NCI-H2081 treated with DMSO at 0.1 percent for 48 hours (cell line): Measurements from ENCODE around the gene KCNC4.

Experiments
- DNase-seq: peaks from one replicate; lab custom pipeline; 2025; lab: John Stamatoyannopoulos, UW

KCNC4 gene

DNA sequence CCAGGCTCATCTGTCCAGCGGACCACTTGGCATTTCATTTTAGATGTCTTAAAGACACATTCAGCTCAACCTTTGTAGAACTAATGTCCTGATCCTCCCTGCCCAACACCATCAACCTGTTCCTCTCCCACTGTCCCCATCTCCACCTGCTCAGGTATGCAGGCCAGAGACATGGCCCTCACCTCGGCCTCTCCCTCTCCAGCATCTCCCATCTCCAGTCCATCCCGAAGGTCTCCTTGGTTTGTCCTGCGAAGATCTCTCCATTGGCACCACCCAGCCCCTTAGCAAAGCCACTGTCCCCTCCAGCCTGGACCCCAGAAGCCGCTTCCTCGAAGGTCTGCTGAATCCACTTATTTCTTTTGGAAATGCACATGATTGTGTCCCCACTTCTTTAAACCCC is 20.9 kb upstream of the KCNC4 start:
- DNase-seq, result no peak

DNA sequence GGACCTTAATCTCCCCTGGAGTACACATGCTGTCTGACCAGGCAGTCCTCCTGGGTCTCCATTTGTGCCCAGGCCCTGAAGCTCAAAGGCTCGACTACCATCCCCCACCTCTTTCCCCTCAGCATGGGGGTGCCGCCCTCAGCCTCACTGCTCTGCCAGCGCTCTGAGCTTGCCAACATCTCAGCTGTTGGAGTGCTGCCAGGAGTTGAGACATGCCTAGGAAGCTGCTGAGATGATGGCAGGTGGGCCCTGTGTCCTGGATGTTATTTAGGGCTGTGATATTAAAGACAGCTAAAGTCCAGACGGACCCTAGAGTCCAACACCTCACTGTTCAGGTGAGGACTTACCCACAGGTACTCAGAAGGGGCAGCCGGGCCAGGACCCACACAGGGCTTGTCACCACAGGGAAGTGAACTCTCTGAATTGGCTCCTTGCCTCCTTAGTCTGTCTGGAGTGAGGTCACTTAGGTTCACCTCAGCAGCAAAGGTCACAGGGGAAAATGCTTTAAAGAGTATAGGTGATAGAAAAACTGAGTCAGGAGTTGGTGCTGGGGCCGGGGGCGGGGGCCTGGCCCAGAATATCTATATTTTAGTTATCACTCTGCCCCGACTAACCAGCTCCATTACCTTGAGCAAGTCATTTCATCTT is 19.7 kb upstream of the KCNC4 start:
- DNase-seq, result no peak

DNA sequence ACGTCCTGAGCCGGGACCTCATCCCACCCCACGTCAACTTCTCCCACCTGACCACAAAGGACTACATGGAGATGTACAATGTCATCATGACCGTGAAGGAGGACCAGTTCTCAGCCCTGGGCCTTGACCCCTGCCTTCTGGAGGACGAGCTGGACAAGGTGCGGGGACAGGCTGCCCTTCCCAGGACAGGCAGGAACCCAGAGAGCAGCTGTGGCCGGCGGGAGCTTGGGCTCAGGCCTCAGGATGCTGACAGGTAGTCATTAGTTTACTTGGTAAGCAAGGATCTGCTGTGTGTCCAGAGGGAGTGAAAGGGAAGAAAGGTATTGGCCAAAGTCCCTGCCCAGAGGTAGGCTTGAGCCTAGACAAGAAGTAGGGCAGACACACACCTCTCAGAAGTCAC is 17.6 kb upstream of the KCNC4 start:
- DNase-seq, result no peak

DNA sequence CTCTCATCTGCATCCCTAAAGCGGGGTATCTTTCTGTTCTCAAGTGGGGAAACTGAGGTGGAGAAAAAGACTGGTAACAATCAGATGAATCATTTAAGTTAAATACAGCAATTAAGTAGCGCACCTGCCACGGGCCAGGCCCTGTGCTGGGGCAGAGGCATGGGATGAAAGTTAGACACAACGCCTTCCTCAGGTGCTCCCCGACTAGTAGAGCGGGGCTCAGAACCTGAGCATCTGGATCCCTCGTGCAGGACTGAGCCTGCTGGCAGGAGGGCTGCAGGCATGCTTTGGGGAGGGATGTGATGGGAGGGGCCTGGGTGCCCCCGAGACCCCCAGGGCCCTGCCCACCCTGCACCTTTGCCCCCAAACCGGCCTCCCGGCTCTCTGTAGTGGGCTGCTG is 14.9 kb upstream of the KCNC4 start:
- no peak for DNase-seq

DNA sequence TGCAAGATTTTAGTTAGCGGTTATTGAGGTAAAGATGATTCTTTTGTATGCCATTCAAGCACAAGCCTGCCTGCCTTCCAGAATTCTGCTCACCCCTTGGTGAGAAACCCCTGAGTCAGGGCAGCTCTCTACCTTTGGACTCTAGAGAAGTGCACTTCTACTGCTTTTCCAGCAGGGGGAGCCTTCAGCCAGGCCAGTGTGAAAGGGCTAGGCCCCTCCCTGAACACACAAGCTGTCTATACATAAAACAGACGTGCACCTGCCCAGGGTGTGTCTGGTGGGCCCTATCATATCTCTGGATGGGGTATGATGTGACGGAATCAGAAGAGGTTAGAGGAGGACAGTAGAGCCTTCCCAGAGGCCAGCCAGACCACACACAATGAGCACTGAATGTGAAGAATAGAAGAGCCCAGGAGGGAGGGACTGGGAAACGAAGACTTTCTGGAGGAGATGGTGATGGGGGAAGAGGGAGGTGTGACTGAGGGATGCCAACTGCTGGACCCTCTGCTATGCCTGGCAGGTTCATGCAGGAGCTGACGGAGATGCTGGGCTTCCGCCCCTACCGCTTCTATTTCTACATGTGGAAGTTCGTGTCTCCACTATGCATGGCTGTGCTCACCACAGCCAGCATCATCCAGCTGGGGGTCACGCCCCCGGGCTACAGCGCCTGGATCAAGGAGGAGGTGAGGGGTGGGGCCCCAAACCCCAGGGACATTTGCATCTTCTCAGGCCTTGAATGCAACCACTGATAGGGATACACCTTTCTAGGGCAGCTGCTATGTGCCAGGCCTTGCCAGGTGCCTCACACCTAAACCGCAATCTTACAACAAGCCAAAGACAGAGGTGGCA is 13.0 kb upstream of the KCNC4 start:
- no peak for DNase-seq

DNA sequence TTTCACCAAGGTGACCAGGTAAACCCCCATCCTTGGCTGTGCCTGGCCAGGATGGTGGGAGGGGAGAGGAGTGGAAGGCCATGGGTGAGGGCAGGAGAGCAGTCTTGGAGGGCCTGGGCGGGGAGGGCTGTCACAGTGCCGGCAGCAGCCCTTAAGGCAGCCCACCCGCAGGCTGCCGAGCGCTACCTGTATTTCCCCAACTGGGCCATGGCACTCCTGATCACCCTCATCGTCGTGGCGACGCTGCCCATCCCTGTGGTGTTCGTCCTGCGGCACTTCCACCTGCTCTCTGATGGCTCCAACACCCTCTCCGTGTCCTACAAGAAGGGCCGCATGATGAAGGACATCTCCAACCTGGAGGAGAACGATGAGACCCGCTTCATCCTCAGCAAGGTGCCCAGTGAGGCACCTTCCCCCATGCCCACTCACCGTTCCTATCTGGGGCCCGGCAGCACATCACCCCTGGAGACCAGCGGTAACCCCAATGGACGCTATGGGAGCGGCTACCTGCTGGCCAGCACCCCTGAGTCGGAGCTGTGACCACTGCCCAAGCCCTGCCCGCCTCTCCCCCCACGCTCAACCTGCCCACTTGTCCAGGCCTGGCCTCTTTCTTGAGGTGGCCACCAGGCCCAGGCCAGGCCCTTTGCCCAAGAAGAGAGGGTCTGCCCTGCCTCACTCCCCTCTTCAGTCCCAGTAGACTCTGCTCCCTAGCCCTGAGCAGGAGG is 12.0 kb upstream of the KCNC4 start:
- DNase-seq, result no peak

DNA sequence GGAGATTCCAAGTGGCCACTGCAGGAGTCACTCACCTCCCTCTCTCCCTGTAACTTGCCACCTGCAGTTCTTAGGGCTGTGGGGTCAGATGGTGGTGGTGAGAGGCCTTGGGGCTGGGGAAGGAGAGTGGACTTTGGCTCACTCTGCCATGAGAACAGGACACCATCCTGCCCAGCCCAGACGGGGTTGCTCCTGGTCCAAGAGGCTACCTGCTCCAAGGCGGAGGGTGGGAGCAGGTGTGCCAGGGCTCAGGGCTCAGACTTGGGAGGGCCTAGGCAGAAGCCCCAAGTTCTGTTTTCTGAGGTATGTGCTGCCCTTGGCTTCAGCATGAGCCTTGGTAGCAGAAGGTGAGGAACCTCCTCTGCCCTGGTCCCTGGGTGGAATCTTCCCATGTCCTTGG is 11.4 kb upstream of the KCNC4 start:
- DNase-seq, result no peak

DNA sequence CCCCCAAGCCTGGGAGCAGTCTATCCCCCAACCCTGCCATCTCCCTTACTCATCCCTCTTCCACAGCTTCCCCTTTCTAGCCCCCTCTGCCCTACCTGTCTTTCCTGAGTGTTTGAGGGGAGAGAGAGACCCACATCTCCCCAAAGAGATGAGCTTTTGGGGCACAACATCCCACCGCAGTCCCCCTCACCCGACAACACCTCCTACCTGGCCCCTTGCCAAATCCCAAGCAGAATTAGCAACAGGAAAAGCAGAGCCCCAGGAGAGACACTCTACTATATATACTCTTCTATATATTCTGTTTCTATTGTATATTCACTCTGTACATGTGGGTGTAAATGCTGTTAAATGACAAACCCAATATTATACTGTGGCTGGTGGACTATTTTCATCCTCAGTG is 9.9 kb upstream of the KCNC4 start:
- no peak for DNase-seq

DNA sequence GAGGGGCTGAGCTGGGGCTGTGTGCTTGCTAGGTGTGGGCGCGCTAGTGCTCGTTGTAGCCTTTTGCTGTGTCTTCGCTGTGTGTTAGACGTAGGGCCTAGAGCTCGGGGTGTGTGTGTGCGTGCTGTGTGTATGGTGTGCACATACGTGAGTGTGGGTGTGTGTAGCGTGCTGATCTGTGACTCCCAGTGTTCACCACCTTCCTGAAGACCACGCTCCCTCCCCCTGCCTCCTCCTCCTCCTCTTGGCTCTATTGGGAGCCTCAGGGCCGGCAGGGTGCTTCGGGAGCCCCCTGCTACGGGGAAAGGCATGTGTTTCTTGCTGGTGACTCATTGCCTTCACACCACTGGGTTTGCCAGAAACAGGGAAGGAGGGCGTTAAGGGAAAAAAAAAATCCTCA is 9.4 kb upstream of the KCNC4 start:
- DNase-seq, result no peak

DNA sequence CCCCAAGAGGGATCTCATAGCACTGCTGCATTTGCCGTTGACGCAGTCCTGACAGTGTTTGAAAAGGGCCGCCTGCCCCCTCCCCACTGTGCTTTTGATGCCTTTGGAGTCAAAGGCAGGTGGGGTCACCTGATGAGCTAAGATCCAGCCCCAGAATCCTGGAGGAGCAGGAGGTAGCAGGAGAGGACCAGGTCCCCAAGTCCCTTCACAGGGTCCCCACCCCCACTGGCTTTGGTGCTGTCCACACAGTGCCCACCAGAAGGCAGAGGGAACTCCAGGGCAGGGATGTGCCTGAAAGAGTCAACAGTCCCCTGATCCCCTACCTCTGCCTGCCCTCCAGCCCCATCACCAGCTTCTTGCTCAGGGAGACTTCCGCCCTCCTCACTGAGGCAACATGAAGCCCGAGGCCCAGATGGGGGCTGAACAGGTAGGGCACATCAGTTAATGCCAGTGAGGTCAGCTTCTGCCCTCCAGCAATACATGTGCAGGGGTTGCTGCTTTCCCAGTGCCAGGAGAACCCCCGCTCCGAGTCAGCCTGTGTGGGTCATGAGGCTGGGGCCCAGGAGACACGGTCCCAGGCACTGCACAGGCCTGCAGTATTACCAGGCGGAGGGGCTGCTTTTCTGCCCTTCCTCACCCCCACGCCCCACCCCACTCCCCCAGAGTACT is 8.8 kb upstream of the KCNC4 start:
- no peak for DNase-seq

DNA sequence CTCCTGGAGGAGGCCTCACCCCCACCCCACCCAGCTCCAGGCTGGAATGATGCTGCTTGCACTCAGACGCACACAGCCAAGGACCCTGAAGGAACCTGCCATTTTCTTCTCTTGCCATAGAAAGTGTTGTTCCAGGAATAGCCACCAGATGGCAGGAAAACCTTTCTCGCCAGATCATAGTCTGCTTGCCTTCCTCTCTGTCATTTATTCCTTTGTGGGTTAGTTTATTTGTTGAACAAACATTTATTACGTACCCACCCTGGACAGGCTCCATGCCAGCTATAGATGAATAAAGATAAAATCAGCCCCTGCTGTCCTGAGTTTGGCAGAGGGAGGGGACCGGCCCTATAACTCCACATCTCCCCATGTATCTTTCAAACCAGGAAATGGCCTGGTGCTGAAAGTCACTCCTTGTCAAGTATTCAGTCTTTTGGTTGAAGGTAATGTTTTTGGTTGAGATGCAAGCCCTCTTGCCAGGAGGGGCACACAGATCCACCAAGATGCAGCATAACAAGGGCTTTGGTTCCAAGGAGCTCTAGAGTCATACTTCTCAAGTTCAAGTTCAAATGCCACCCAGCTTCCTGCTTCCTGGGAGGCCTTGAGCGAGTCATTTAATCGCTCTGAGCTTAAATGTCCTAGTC is 7.0 kb upstream of the KCNC4 start:
- peak; percentile 42 for DNase-seq

DNA sequence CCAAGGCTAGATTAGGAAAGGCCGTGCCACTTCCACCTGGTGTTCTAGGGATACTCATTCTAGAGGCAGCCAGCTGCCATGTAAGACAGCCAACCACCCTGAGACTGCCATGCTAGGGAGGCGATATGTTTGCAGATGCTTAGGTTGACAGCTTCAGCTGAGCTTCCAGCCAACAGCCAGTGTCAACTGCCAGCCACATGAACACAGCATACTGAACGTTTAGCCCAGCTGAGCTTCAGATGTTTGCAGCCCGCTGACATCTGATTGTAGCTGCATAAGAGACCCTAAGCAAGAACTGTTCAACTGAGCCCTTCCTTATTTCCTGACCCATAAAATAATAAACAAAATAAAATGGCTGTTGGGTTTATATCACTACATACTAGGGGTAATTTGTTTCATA is 5.0 kb upstream of the KCNC4 start:
- no peak for DNase-seq

DNA sequence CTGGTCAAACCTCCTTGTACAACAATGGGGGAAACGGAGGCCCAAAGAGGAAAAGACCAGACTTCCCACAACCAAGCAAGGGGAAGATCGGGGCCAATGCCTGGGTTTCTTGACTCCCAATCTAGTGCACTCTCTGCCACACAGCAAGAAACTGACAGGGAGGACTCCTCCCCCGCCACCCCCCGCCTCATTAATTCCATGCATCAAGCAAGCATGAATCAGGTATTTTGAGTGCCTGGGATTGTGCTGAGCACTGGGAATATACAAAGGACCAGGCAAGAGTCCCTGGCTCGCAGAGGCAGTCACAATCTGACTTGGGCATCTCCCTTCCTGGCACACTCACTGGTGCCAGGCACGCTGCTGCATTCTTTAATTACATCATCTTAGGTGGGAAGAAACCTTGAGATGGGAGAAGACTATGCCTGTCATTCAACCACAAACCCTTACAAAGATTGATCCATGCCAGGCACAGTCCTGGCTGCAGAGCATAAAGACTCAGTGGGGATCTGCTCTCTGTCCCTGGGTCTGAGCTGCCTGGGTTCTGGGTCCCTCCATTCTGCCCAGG is 4.4 kb upstream of the KCNC4 start:
- no peak for DNase-seq

DNA sequence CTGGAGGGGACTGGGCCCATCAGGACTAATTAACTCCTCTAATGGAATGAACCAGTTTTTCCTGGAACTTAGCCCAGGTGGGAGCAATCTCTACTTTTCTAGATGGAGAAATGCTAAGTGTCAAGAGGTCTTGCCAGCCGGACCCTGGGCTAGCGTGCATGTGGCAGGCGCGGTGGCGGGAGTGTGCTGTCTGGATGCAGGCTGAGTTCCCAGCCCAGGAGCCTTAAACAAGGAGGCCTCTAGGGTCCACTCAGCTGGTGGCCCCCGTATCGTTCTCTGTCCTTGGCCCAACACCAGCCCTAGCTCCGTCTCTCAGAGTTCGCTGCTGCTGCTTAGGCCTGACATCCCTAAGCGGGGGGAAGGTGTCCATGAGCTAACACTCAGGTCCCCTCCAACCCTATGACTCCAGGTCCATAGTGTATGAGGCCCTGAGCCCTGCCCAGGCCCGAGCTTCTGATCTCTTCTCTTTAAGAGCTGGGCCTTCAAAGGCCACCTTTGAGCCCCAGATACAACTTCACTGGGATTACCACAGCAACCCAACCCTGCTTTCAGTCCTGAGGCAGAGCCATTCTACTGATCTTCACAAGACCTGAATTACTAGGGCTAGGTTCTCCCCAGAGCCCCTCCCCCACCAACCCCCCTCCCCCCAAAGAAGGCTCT is 3.7 kb upstream of the KCNC4 start:
- no peak for DNase-seq

DNA sequence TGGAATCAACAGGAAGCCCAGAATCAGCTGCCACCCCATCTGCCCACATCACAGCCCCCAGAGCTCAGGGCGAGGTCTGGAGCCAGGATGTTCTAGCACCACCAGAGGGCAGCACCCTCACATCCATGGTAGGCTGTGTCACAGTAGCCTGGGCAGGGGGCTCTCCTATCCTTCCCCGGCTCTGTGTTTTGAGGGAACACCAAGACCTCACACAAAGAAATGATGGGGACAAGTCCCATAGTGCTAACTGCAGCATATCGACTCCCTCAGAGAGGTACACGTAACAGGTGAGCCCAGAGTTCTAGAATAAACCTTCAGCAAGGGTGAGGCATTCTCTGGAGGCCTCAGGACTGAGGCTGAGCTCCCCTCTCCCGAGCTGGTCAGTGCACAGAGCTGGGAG is 2.3 kb upstream of the KCNC4 start:
- no peak for DNase-seq

DNA sequence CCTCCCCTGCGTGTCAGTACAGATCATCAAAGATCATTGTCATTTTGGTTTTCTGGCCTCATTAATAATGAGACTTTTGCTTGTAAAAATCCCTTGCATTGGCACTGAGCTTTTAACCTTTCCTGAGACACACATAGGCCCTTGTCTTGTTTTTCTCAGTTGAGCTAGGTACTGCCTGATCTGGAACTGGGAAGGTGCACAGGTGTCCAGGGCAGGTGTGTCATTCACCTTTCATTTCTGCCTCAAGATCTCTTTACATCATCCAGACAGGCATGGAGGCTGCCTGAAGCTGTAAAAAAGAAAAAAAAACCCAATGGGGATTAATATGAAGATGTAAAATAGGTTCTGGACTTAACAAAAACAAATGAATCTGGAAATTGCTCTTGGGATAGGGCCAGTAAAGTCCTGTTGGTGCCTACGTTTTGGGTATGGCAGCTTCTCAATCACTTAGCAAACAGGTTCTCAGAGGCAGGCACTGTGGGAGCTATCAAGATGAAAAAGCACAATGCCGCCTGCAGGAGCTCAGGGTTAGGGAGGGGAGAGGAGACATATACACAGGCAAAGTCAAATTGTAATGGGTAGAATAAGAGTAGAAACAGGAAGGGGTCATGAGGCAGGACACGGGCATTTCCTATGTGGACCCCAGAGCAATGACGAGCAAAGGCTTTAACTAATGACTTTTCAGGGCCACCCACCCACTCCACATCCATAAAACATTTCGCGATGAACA is 1.0 kb upstream of the KCNC4 start:
- no peak for DNase-seq

DNA sequence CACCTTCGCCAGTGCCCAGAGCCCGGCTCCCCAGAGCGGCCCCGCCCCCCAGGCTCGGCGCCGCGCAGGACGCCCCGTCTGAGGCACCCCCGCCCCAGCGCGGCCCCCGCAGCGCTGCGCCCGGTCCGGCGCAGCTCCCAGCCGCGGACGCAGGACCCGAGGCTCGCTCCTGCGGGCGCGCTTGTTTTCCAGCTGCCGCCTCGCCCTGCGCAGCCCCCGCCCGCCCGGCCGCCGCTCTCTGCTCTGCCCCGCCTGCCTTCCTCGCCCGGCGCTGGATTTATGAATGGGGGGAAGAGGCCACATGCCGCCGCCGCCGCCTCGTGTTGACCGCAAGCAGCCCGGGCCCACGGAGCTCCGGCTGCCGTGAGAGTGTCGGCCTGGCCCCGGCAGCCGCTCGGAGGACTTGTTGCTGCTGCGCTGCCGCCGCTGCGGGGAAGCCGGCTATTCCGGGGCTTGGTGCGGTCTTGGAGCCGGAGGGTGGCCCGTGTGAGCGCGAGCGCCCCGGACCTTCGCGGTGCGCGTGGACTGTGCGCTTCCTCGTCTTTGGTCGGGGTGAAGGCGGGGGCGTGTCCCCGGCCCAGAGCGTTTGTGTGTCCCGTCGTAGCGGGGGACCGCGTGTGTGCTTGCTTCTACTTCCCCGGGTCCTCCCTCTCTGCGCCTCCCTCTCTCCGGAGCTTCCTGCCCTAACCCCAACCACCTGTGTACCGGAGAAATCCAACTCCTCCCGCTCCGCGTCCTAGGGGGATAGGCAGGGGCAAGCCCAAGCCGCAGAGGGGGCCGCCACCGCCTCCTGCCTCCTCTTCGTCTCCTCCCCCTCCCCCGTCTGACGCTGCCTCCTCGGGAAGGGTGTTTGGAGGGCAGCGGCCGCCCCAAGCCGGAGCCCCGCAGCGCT is 736 bp downstream of the KCNC4 start:
- DNase-seq, result no peak

DNA sequence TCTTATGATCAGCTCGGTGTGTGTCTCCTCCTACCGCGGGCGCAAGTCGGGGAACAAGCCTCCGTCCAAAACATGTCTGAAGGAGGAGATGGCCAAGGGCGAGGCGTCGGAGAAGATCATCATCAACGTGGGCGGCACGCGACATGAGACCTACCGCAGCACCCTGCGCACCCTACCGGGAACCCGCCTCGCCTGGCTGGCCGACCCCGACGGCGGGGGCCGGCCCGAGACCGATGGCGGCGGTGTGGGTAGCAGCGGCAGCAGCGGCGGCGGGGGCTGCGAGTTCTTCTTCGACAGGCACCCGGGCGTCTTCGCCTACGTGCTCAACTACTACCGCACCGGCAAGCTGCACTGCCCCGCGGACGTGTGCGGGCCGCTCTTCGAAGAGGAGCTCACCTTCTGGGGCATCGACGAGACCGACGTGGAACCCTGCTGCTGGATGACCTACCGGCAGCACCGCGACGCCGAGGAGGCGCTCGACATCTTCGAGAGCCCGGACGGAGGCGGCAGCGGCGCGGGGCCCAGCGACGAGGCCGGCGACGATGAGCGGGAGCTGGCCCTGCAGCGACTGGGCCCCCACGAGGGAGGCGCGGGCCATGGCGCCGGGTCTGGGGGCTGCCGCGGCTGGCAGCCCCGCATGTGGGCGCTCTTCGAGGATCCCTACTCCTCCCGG is 1.5 kb downstream of the KCNC4 start:
- DNase-seq, result no peak
